Lung microvascular endothelial cell (primary cell): ENCODE data around the gene SH3PXD2A. TPM values are rescaled to one million over a fixed set of nuclear protein-coding genes. Genes with fewer than 3 reads are reported as not detected.
A peak's percentile ranks its signal among the peaks of the same experiment; 100 is the strongest.

Experiments
- DNase-seq, 2 donors: peaks; one replicate each; pipeline versions ENCODE4 v3.0.0 to v3.0.0-alpha.2; 2010; ENCODE audit warnings: low read depth in 2 of 2
- total RNA-seq: library from RNA; depleted of rRNA; stranded (reverse); fragments of >200 nt; gene quantifications from 2 replicates; pipeline ENCODE4 v1.2.1, GENCODE V29; 2014

Gene SH3PXD2A
- total RNA-seq, 1 donor from 2014 or later: 0.99 TPM

DNA sequence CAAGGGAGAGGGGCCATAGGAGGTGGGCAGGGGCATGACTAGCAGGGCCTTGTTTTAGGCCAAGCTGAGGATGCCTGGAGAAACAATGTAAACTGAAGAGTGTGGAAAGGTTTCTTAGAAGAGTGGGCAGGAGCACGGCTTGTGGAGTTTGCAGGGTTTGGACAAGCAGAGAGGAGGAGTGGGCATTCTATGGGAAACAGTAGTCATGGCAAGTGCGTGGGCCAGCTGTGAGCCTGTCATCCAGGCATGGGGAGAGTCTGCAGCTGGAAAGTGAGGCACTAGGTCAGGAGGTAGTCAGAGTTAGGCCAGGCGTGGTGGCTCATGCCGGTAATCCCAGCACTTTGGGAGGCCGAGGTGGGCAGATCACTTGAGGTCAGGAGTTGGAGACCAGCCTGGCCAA is 130.1 kb downstream of the SH3PXD2A start:
- no peak for DNase-seq

- no peak for DNase-seq
These were observed 130.6 kb downstream of the SH3PXD2A start for GRCh38 chr10:103724771-103725170.

- no peak for DNase-seq
These were observed 131.3 kb downstream of the SH3PXD2A start for GRCh38 chr10:103724074-103724473.

GRCh38 chr10:103723557-103723956 is 131.8 kb downstream of the SH3PXD2A start:
- no peak for DNase-seq

DNA sequence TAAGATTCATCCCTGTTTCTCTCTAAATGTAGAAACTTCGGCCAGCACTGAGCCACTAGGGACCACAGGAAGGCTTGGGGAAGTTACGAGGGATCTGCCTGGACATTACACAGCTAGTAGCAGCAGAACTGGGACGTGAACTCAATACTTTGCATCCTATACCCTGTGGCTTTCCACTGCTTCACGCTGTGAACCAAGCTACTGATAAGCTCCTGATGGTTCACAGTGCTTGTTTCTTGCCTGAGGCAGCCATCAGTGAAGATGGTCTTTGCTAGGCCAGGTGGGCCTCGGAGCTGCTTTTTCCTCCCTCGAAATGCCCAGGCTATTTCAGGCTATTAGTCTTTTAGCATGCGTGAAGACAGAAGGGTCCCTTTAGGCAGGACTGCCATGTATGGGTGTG is 132.7 kb downstream of the SH3PXD2A start:
- no peak for DNase-seq

GRCh38 chr10:103720964-103721335 is 134.4 kb downstream of the SH3PXD2A start:
- no peak for DNase-seq

DNA sequence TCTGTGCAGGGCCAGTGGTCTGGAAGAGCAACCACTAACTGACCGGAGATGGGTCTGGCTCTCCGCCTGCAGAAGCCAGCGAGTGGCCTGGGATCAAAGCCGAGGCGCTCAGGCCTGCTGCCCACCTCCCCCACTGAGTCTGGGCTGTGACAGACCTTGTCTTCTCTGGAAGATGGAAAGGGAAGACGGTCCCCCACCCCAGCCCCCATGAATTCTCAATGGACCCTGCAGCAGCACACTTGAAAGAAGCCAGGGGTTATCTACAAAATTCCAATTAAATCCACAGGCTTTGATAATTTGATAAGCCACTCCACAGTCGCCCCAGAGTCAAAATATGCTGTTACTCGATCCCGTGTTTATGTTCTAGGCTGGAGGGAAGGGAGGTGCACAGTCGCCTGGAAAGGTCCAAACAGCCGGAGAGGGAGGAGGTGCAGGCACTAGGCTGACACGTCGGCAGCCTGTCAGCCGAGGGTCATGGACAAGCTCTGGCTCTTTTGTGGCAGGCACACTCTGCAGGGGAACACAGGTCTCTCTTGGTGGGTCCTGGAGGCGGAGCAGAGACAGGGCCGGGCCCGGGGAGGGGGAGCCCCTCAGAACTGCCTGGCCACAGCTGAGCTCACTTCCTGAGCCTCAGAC is 134.9 kb downstream of the SH3PXD2A start:
- no peak for DNase-seq

GRCh38 chr10:103719036-103719435 is 136.3 kb downstream of the SH3PXD2A start:
- no peak for DNase-seq

DNA sequence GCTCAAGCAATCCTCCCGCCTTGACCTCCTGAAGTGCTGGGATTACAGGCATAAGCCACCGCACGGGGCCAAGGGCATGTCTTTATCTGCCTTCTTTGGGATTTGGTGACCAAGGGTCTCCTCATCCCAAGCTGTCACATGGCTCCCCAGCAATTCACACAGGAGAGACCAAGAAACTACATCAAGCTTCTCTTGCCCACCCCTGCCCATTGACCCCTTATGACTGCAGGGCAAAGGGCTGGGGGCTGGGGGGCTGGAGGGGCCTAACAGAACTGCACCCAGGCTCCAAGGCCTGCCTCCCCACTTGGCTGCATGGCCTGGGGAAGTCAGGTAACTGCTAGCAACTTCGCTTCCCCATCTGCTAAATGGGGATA is 137.1 kb downstream of the SH3PXD2A start:
- no peak for DNase-seq

DNA sequence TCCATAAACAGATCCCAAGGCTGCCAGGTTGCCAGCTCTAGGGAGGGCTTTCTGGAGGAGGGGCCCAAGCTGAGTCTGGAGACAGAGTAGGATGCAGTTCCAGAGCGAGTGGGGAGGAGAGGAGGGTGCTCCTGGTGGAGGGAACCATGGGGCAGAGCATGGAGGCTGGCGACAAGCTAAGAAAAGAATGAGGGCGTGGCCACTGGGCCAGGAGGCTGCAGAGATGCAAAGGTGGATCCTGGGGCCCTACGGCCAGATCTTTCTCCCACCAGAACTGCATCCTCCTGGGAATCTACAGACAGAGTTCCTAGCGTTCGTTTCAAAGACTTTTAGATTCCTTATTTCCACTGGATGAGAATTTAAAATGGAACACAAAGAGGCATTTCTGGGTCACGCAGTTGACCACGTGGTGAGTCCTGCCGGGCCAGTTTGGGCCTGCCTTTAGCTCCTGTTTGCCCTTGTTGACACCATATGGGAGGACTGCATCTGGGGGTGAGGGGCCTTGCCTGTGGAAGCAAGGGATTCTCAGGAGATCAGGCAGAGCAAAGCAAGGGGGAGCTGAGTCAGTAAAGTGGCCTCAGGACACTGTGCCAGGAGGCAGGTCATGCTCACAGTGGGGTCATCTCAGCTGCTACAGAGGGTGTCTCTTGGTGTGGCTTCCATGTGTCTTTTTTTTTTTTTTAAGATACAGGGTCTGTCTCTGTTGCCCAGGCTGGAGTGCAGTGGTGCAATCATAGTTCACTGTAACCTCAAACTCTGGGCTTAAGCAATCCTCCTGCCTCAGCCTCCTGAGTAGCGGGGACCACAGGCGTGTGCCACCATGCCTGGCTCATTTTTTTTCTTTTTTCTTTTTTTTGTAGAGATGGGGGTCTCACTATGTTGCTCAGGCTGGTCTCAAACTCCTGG is 137.8 kb downstream of the SH3PXD2A start:
- no peak for DNase-seq

DNA sequence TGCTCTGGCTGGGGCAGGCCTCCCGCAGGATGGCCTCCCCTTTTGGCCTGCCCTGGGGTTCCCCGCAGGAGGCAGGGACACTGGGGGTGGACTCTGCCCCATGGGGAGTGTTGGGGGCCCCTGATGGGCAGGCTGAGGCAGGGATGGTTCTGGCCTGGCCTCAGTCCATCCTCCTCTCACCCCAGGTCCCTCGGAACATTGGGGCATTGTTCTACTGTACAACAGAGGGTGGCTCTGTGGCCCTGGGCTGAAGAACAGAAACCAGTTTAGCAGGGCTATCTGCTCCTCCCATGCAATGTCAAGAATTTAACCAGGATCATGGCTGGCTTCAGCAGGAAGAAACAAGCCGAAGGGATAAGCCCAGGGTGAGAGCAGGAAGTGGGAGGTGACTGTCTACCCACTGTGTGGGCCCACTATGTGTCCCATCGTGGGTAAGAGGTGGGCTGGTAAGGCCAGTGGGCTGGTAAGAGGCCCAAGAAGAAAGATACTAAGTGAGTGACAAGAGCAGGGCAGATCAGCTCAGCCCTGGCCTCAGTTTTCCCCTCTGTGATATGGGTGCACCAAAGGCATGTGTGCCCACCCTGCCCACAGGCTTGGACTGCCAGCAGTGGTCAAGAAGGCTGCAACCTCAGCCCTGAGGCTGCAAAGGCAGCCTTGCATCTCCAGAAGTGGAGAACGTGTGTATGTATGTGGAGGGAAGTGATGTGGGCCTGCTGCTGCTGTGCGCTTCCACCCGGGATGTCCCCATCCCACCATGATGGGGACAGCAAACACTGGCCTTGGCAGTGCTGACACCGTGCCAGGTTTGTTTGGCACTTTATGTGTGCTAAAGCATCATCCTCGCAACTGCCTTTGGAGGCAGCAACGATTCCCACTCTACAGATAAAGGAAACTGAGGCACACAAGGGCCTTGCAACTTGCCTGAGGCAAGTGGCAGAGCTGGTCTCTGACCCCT is 138.9 kb downstream of the SH3PXD2A start:
- no peak for DNase-seq

DNA sequence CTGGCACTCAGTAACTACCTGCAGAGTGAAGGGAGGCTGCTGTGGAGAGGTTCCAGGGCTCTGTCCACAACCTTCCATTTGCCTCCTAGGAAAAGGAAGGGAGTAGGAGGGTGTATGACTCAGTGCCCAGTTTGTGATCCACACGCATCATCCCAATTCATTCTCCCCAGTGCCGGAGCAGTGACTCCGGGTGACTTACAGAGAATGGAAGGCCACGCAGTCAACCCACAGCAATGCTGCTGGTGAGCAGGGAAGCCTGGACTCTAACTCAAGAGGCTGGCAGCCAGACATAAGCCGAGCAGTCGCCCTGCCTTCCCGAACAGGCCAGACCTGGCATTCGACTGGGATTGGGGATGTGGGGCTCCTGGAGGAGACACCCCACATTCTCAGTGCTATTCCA is 139.9 kb downstream of the SH3PXD2A start:
- DNase-seq: peak in 1 of 2 donors; percentile 69

DNA sequence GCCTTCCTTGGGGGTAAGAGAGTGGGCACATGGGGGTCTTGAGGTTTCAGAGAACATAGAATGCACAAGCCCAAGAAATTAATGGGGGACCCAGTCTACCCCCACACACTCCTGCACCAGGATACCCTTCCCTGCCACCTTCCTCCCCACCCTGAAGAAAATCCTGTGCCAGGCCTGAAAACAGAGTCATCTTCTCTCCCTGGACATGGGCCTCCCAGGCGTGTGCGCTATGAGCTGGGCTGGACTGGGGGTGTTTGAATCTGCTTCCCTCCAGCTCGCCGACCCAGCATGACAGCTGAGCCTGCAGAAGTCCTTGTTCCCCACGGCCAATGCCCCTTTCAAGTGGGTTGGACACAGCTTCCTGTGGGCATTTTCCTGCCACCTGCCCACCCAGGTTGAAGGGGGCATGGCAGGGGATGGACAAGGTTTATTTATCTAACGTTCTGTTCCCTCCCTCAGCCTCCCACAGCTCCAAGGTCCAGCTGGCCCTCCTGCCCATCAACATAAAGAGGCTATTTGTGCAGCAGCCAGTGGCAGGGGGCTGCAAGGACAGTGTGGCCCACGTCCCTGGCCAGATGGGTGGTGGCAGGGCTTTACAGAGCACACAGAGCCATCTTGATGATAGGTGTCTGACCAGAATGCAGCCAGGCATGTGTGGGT is 141.0 kb downstream of the SH3PXD2A start:
- DNase-seq: no peak

DNA sequence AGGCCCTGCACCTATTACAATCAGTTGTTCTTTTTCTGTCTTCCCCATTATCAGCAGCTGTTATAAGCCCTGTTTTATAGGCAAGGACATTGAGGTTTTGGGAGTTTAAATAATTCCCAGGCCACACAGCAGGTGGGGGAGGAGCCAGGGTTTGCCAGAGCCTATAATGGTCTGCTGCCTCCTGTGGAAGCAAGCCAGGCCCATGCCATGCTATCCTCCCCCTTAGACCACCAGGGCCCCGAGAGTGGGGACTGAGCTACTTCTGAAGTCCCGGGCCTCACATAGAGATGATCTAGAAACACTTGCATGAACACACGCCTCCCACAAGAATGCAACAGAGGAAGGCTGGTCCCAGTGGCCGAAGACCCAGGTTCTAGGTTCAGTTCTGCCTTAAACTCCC is 141.7 kb downstream of the SH3PXD2A start:
- DNase-seq: no peak

- DNase-seq: peak; percentile 77 to 80
These were observed 142.4 kb downstream of the SH3PXD2A start for GRCh38 chr10:103712898-103713498.

GRCh38 chr10:103712146-103712545 is 143.2 kb downstream of the SH3PXD2A start:
- no peak for DNase-seq

GRCh38 chr10:103711351-103711994 is 143.9 kb downstream of the SH3PXD2A start:
- no peak for DNase-seq

DNA sequence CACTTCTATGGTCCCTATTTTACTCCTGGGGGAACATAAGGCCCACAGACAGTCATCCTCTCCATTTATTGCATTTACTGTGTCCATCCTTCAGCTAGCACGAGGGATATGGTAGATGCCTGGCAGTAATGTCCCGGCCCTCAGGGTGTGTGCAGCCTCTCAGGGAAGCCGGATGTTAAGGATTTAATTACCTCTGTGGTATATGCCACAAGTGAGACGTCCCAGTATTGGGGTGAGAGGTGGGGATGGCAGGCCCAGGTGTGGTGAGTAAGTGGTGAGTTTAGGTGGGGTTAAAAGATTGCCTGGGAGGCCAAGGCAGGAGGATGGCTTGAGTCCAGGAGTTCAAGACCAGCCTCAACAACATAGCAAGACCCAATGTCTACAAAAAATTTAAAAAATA is 144.9 kb downstream of the SH3PXD2A start:
- DNase-seq: no peak

DNA sequence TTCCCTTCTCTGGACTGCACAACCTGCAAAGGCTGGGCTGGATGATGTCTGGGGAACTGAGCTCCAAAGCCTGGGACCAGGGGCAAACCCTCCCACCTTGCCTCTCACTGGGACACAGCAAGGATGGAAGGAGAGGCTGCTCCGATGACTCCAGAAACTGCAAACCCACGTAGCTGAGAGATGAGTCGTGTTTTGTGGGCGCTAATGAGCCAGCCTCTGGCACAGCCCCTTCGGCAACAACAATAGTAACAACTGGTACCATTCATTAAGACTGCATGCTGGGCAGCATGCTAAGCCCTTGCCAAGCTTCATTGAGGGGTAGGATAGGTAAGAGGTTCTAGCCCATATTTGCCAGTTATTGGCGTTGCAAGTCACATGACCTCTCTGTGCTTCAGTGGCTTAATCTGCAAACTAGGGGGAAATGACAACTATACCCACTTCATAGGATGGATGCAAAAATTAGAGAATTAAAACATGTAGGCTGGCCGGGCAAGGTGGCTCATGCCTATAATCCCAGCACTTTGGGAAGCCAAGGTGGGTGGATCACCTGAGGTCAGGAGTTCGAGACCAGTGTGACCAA is 145.9 kb downstream of the SH3PXD2A start:
- DNase-seq: peak in 1 of 2 donors; percentile 32
